ENCODE measurements around the gene ZRANB3.

ZRANB3 gene

GRCh38 chr2:135174049-135174809 lies 356.8 kb downstream of the ZRANB3 start:
- in situ Hi-C loops (cut with MboI; ENCODE audit: low sequenced_read_pairs, unreplicated experiment), result no loop called here
- TF ChIP-seq CTCF (IDR thresholded peaks at IDR 0.05; ENCODE audit: borderline replicate concordance, control extremely low read depth, extremely low read depth, insufficient read depth, missing control alignments), result no peak
- no peak for DNase-seq (ENCODE audit: low spot score)

- DNase-seq (ENCODE audit: low spot score), result no peak
- no peak for TF ChIP-seq CTCF (IDR thresholded peaks at IDR 0.05; ENCODE audit: borderline replicate concordance, control extremely low read depth, extremely low read depth, insufficient read depth, missing control alignments)
- in situ Hi-C loops (cut with MboI; ENCODE audit: low sequenced_read_pairs, unreplicated experiment), result no loop called here
Measured at GRCh38 chr2:135169900-135170753, 360.9 kb downstream of the ZRANB3 start.

- no peak for DNase-seq (ENCODE audit: low spot score)
- TF ChIP-seq CTCF (IDR thresholded peaks at IDR 0.05; ENCODE audit: borderline replicate concordance, control extremely low read depth, extremely low read depth, insufficient read depth, missing control alignments), result no peak
- in situ Hi-C loops (cut with MboI; ENCODE audit: low sequenced_read_pairs, unreplicated experiment), result no loop called here
Measured at GRCh38 chr2:135168204-135168856, 362.7 kb downstream of the ZRANB3 start.

- in situ Hi-C loops (cut with MboI; ENCODE audit: low sequenced_read_pairs, unreplicated experiment), result no loop called here
- no peak for DNase-seq (ENCODE audit: low spot score)
- no peak for TF ChIP-seq CTCF (IDR thresholded peaks at IDR 0.05; ENCODE audit: borderline replicate concordance, control extremely low read depth, extremely low read depth, insufficient read depth, missing control alignments)
Measured at GRCh38 chr2:135167273-135167672, 363.7 kb downstream of the ZRANB3 start.

- in situ Hi-C loops (cut with MboI; ENCODE audit: low sequenced_read_pairs, unreplicated experiment), result no loop called here
- no peak for DNase-seq (ENCODE audit: low spot score)
- TF ChIP-seq CTCF (IDR thresholded peaks at IDR 0.05; ENCODE audit: borderline replicate concordance, control extremely low read depth, extremely low read depth, insufficient read depth, missing control alignments), result no peak
Measured at GRCh38 chr2:135164431-135164830, 366.6 kb downstream of the ZRANB3 start.

GRCh38 chr2:135163901-135164300 lies 367.1 kb downstream of the ZRANB3 start:
- TF ChIP-seq CTCF (IDR thresholded peaks at IDR 0.05; ENCODE audit: borderline replicate concordance, control extremely low read depth, extremely low read depth, insufficient read depth, missing control alignments), result no peak
- in situ Hi-C loops (cut with MboI; ENCODE audit: low sequenced_read_pairs, unreplicated experiment), result no loop called here
- DNase-seq (ENCODE audit: low spot score), result no peak
